GM19193 (cell line): ENCODE results near the gene NKX2-1.

ENCODE experiments used
- POLR2A ChIP-seq: IDR thresholded peaks from 4 replicates; pipeline ENCODE4 v1.6.1; 2011; ENCODE audit not compliant: insufficient read depth, insufficient read length; ENCODE audit errors: extremely low read depth

Gene NKX2-1

DNA sequence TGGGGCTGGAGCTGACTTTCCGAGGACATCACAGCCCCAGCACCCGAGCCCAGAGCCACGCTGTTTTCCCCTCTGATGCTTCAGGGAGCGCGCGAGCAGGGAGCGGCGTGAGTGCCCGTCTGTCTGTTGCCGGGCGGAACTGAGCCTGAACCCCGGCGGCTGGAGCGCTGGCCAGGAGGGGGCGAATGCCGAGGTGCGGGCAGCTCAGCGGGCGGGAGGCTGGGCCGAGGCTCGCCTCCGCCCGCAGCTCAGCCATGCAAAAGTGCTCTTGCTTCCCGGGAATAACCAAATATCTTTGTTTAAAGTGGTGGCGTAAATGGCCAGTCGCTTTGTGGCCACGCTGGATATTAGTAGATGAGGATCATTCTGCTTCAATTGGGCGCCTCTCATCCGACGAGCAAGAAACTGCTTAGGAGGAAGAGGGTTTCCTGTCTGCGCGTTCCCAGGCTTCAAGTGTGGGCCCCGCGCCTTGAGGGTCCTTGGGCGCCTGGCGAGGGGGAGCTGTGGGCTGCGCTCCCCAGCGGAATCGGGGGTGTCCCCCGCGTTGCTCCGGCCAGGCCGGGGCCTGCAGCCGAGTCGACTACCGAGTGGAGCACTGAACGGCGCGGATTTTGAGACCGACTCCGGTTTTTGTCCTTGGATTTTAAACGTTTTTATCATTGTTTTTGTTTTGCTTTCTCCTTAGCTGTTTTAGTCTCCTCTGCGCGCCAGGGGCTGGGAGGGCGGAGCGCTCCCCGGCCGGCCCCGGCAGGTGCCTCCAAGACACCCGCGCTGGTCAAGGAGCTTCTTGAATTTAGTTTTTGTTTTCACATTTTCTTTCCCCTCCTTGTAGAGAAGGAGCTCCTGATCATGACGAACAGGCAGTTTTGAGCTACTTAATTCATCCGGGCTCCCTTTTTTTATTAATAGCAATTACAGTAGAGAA lies 831 bp upstream of the NKX2-1 start:
- no peak for TF ChIP-seq POLR2A

GRCh38 chr14:36518586-36519430 lies 1.2 kb downstream of the NKX2-1 start:
- no peak for TF ChIP-seq POLR2A

DNA sequence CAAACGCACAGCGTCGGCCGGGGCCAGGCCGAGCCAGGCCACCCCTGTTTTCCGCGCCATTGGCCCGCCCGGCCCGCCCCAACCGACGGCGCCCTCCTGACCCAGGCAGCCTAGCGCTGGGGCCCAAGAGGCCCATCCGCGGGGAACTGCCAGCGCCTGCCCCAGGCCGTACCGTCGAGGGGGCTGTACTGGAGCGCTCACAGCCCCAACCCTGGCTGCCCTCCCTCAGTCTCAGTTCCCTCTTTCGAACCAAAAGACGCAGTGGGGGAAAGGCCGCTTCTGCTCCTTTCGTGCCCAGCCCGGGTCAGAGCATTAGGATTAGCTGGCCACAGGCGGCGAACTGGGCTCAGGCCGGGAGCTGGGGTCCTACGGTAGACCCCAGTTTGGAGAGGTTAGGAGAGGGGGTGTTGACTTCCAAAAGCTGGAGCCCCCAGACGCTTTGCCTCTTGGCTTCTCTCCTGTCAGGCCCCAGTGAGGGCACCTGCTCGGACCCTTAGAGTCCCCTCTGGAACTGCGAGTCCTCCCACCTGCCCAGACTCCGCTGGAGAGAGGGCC lies 1.9 kb downstream of the NKX2-1 start:
- no peak for TF ChIP-seq POLR2A

- TF ChIP-seq POLR2A, result no peak
Measured at GRCh38 chr14:36517242-36518030, 2.6 kb downstream of the NKX2-1 start.

- TF ChIP-seq POLR2A, result no peak
Measured at GRCh38 chr14:36516719-36517241, 3.3 kb downstream of the NKX2-1 start.

GRCh38 chr14:36515896-36516718 lies 3.9 kb downstream of the NKX2-1 start:
- no peak for TF ChIP-seq POLR2A

GRCh38 chr14:36515105-36515593 lies 4.9 kb downstream of the NKX2-1 start:
- no peak for TF ChIP-seq POLR2A

DNA sequence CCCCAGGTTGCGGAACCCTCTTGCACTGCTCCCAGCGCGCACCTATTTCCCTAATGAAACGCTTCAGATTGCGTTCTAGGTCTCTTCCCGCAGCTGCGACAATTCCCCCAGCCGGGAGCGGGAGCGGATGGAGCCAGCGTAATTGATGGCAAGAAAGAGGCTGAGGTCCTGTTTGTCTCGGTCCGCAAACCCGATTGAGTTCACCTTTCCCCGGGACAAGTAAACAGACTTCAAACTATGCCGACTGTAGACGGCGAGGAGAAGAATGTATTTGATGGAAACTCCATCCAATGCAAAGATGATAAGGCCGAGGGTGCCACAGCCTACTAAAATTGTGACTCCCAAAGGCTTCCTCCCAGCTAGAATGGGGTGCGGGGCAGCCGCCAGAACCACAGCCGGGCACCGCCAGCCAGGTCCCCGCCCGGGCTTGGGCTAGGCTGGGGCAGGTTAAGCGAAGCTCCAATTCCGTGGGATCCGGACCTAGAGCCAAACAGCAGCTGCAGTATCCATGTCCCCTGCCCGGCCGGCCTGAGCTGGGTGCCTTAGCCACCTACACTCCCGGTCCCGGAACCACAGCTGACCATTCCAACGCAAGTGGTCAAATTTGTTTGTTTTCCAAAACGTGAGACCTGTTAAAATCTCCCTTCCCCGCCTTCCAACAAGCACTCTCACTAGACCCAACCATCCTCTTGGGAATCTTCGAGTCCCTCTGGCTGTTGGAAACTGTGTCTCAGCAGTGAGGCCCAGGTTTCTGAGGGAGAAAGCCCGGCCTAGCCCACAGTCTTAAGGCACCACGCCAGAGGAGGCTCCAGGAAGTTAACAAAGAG lies 5.5 kb downstream of the NKX2-1 start:
- TF ChIP-seq POLR2A, result no peak

GRCh38 chr14:36513451-36514277 lies 6.4 kb downstream of the NKX2-1 start:
- no peak for TF ChIP-seq POLR2A

- TF ChIP-seq POLR2A, result no peak
Measured at GRCh38 chr14:36513012-36513420, 7.0 kb downstream of the NKX2-1 start.

DNA sequence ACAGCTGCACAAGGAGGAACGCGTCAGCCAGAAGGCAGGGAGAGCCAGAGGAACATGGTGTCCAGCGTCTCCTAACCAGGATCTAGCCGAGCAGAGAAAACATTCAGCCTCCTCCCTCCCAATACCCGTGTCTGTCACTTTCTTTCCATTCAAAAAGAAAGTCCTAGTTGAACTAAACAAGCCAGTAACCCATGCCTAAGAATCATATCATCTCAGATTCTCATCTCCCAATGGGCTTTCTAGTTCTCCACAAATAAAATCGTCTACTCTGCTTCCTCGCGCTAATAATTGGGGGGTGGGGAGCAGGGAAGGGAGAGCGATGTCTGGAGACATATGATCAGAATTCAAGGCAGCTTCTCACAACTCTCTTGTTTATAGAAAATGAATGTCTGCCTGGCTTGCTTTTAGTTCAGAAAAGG lies 7.4 kb downstream of the NKX2-1 start:
- no peak for TF ChIP-seq POLR2A
